CD4-positive, alpha-beta T cell treated with Interleukin-1 beta for 1 hour (primary cell): ENCODE results near the gene SPAG17.

Experiments
- DNase-seq, 2 donors: peaks; one replicate each; pipeline ENCODE4 v3.0.0-alpha.2; 2020 to 2022

Gene SPAG17

GRCh38 chr1:118159569-118159968, 25.5 kb downstream of the SPAG17 start:
- DNase-seq: no peak

GRCh38 chr1:118158924-118159323, 26.1 kb downstream of the SPAG17 start:
- no peak for DNase-seq

- no peak for DNase-seq
These were observed 27.5 kb downstream of the SPAG17 start for GRCh38 chr1:118157506-118157905.

- no peak for DNase-seq
These were observed 29.9 kb downstream of the SPAG17 start for GRCh38 chr1:118155106-118155505.

GRCh38 chr1:118154220-118154619, 30.8 kb downstream of the SPAG17 start:
- no peak for DNase-seq

- DNase-seq: no peak
These were observed 33.6 kb downstream of the SPAG17 start for GRCh38 chr1:118151312-118151937.

- no peak for DNase-seq
These were observed 35.2 kb downstream of the SPAG17 start for GRCh38 chr1:118149799-118150198.

- no peak for DNase-seq
These were observed 37.0 kb downstream of the SPAG17 start for GRCh38 chr1:118148034-118148433.

- DNase-seq: no peak
These were observed 37.5 kb downstream of the SPAG17 start for GRCh38 chr1:118147522-118147921.

GRCh38 chr1:118145721-118146120, 39.3 kb downstream of the SPAG17 start:
- DNase-seq: no peak

- no peak for DNase-seq
These were observed 40.3 kb downstream of the SPAG17 start for GRCh38 chr1:118144684-118145083.

GRCh38 chr1:118143831-118144230, 41.2 kb downstream of the SPAG17 start:
- no peak for DNase-seq

GRCh38 chr1:118143121-118143520, 41.9 kb downstream of the SPAG17 start:
- DNase-seq: no peak

GRCh38 chr1:118142546-118142945, 42.5 kb downstream of the SPAG17 start:
- DNase-seq: no peak

- DNase-seq: no peak
These were observed 47.1 kb downstream of the SPAG17 start for GRCh38 chr1:118137900-118138299.

GRCh38 chr1:118136187-118136941, 48.7 kb downstream of the SPAG17 start:
- no peak for DNase-seq

GRCh38 chr1:118132000-118132399, 53.0 kb downstream of the SPAG17 start:
- DNase-seq: no peak

- no peak for DNase-seq
These were observed 56.3 kb downstream of the SPAG17 start for GRCh38 chr1:118128761-118129160.

GRCh38 chr1:118124064-118124463, 61.0 kb downstream of the SPAG17 start:
- DNase-seq: no peak

- DNase-seq: no peak
These were observed 61.8 kb downstream of the SPAG17 start for GRCh38 chr1:118123116-118123839.

- DNase-seq: no peak
These were observed 62.6 kb downstream of the SPAG17 start for GRCh38 chr1:118122234-118123004.

GRCh38 chr1:118118873-118119463, 66.1 kb downstream of the SPAG17 start:
- no peak for DNase-seq

GRCh38 chr1:118118469-118118868, 66.6 kb downstream of the SPAG17 start:
- no peak for DNase-seq
